22Rv1 (cell line): ENCODE results near the gene NRN1L.

Source experiments
- ZFX ChIP-seq: fragments of 450-650 bp; IDR thresholded peaks from 2 replicates; pipeline ENCODE4 v1.6.1; 2017; ENCODE audit warnings: antibody characterized with exemption, borderline replicate concordance
- TF ChIP-seq, protein P1 (sequence below): fragments of 450-650 bp; IDR thresholded peaks from 2 replicates; pipeline ENCODE4 v1.5.1; 2017; ENCODE audit warnings: mild to moderate bottlenecking

DNA sequence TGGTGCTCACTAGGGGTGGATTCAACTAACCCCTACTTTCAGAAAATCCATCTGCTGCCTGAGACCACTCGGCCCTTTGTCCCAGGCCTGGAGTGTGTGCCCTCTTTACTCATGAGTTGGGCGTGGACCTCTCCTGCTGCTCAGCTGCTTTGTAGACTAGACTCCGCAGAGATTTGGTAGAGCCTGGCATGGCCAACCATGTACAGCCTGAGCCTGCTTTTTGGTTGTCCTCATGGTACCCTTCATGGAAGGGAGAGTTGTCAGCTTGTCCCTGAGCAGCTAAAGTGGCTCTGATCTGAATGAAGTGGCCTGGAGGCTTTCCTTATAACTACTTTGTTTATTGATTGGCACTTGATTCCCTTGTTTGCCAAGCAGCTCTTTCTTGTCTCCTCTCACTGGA lies 10.3 kb upstream of the NRN1L start:
- TF ChIP-seq, protein P1, sequence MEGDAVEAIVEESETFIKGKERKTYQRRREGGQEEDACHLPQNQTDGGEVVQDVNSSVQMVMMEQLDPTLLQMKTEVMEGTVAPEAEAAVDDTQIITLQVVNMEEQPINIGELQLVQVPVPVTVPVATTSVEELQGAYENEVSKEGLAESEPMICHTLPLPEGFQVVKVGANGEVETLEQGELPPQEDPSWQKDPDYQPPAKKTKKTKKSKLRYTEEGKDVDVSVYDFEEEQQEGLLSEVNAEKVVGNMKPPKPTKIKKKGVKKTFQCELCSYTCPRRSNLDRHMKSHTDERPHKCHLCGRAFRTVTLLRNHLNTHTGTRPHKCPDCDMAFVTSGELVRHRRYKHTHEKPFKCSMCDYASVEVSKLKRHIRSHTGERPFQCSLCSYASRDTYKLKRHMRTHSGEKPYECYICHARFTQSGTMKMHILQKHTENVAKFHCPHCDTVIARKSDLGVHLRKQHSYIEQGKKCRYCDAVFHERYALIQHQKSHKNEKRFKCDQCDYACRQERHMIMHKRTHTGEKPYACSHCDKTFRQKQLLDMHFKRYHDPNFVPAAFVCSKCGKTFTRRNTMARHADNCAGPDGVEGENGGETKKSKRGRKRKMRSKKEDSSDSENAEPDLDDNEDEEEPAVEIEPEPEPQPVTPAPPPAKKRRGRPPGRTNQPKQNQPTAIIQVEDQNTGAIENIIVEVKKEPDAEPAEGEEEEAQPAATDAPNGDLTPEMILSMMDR = no peak
- no peak for TF ChIP-seq ZFX
